ENCODE measurements around the gene SAT2.

SAT2 gene

DNA sequence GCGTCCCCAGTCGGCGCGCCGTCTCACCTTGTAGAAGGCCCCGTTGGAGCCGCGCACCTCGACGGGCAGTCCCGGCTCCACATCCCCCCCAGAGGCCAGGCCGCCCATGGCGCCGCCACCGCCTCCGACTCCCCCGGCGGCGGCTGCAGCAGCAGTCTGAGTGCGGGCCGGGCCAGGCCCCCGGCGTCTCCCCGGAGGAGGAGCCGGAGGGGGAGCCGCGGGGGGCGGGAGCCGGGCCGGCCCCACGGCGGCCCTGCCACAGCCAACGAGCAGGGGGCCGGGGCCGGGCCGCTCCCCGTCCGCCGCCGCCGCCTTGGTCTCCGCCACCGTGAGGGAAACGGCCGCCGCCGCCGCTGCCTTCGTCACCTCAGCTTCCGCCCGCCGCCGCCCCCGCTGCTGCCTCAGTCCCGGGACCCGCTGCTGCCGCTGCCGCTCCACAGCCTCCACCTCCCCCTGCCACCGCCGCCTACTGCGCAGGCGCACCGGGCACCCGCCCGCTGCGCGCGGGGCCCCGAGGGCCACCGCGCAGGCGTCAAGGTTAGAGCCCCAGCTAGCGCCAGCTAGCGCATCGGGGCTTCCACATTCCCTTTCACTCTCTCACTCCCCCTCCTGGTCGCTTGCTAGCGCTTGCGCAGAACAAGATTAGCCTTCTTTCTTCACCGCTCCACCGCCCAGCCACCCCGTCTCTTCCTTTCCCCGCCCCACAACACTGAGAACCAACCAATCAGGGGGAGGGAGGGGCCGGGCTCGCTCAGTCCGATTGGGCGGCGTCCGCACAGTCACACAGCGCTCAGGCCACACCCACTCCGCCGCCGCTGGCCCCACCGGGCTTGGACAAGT lies 13.0 kb downstream of the SAT2 start, which contains the start of gene FXR2:
TSS of gene FXR2 (minus strand) at position 473 of the 840 bp plus-strand sequence. CDS start at position 108, 365 bp downstream.
- no peak within 1 kb of the TSS for H2AK5ac ChIP-seq (ENCODE audit: low read length, severe bottlenecking)
- peak within 1 kb of the TSS; percentile 81 for H3K27ac ChIP-seq (ENCODE audit: low read length, poor library complexity, severe bottlenecking)
- peak within 1 kb of the TSS; percentile 80 to 98 for H3K23ac ChIP-seq (ENCODE audit: low read length in 2 of 2)
- H3K14ac ChIP-seq (ENCODE audit: low read length in 2 of 2): peak within 1 kb of the TSS in 1 of 2 experiments; percentile 91
- H3K36me3 ChIP-seq (ENCODE audit: control insufficient read depth in 1 of 2, insufficient read depth in 2 of 2, low read depth in 1 of 2, low read length in 2 of 2): peaks cover 0 to 21% of the 10 kb centered on the region in 2 experiments
- peaks cover 3% of the 10 kb centered on the region for H3K4me1 ChIP-seq (ENCODE audit: control insufficient read depth, insufficient read depth, low read depth, low read length)
- H3K9me3 ChIP-seq (ENCODE audit: control insufficient read depth, low read length): no peaks in the 10 kb centered on the region
- under 1% methylated on average over 72 of the region's 93 CpGs for WGBS
- H3K27me3 ChIP-seq (ENCODE audit: control insufficient read depth in 1 of 2, insufficient read depth in 1 of 2, low read length in 2 of 2): no peaks in the 10 kb centered on the region
- H2BK5ac ChIP-seq (ENCODE audit: low read depth, low read length, poor library complexity, severe bottlenecking): peak within 1 kb of the TSS; percentile 66
- H3K18ac ChIP-seq (ENCODE audit: low read depth in 1 of 2, low read length in 2 of 2): peak within 1 kb of the TSS; percentile 96 to 100
- peak within 1 kb of the TSS; percentile 95 to 96 for H3K4me3 ChIP-seq (ENCODE audit: insufficient read depth in 1 of 2, low read depth in 1 of 2, low read length in 2 of 2)
- H3K79me1 ChIP-seq (replicated peaks; ENCODE audit: low read length, poor library complexity, severe bottlenecking): no peaks in the 10 kb centered on the region
- DNase-seq: peak; percentile 100
- H3K4me2 ChIP-seq (ENCODE audit: low read length, poor library complexity, severe bottlenecking): peak within 1 kb of the TSS; percentile 70
- H2BK15ac ChIP-seq (ENCODE audit: low read depth, poor library complexity, severe bottlenecking): peak within 1 kb of the TSS; percentile 89
- peak within 1 kb of the TSS; percentile 77 for H2AFZ ChIP-seq (ENCODE audit: low read depth, low read length)
- peak within 1 kb of the TSS; percentile 95 for H3K9ac ChIP-seq (ENCODE audit: low read length)
- peak within 1 kb of the TSS; percentile 83 for H2BK120ac ChIP-seq (ENCODE audit: low read depth, low read length)
- H3K4ac ChIP-seq (ENCODE audit: low read depth in 1 of 2, low read length in 2 of 2): peak within 1 kb of the TSS in 1 of 2 experiments; percentile 97
- H2BK12ac ChIP-seq (ENCODE audit: low read length in 2 of 2): peak within 1 kb of the TSS in 1 of 2 experiments; percentile 84
- H4K91ac ChIP-seq (ENCODE audit: low read length): peak within 1 kb of the TSS; percentile 97
- peak within 1 kb of the TSS; percentile 94 for H4K8ac ChIP-seq (ENCODE audit: low read length)

DNA sequence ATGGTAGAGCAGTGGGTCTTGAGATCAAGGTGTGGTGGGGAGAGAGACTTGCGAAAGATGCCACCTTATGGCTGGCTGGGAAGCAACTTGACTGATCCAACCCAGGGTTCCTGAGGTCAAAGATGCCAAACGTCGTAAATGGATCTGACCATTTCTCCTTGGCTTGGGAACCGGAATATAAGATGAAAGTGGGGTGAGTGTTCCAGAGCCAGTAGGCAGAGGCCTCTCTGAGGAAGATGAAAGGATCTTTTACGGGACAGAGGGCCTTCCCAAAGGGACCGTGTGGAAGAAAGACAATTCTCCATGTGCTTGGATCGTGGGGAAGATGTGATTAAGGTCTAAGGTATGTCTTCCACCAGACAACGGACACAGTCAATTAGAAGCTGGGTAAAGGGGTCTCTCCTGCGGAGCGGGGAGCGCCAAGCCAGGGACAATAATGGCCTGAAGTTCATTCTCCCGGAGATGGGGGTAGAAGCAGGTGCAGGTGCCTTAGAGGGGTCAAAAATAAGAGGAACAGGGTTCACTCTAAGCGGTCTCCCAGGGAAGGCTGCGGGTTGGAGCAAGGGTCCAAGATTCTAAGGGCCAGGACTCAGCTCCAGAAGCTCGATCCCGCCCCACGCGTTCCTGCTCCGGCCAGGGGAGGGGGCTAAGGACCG lies 13.7 kb downstream of the SAT2 start:
- Histone ChIP-seq H4K8ac (ENCODE audit: low read length) (peak overlapping the region; percentile 57), H3K14ac (ENCODE audit: low read length in 2 of 2) (peak overlapping the region in 1 of 2 experiments; percentile 91), H3K4me2 (ENCODE audit: low read length, poor library complexity, severe bottlenecking) (peak overlapping the region; percentile 70), H3K18ac (ENCODE audit: low read depth in 1 of 2, low read length in 2 of 2) (peak overlapping the region; percentile 66 to 78), H3K4me1 (ENCODE audit: control insufficient read depth, insufficient read depth, low read depth, low read length) (peaks cover 3% of the 10 kb centered on the region), H2AK5ac (ENCODE audit: low read length, severe bottlenecking) (no peak overlapping the region), H3K9me3 (ENCODE audit: control insufficient read depth, low read length) (no peaks in the 10 kb centered on the region), H2BK120ac (ENCODE audit: low read depth, low read length) (peak overlapping the region; percentile 83), H2BK5ac (ENCODE audit: low read depth, low read length, poor library complexity, severe bottlenecking) (peak overlapping the region; percentile 66), H3K27me3 (ENCODE audit: control insufficient read depth in 1 of 2, insufficient read depth in 1 of 2, low read length in 2 of 2) (no peaks in the 10 kb centered on the region), H4K91ac (ENCODE audit: low read length) (peak overlapping the region; percentile 56), H2BK12ac (ENCODE audit: low read length in 2 of 2) (no peak overlapping the region), H2BK15ac (ENCODE audit: low read depth, poor library complexity, severe bottlenecking) (no peak overlapping the region), H3K4ac (ENCODE audit: low read depth in 1 of 2, low read length in 2 of 2) (peak overlapping the region in 1 of 2 experiments; percentile 97), H3K27ac (ENCODE audit: low read length, poor library complexity, severe bottlenecking) (peak overlapping the region; percentile 79), H2AFZ (ENCODE audit: low read depth, low read length) (peak overlapping the region; percentile 77), H3K23ac (ENCODE audit: low read length in 2 of 2) (peak overlapping the region; percentile 34 to 80), H3K79me1 (replicated peaks; ENCODE audit: low read length, poor library complexity, severe bottlenecking) (peaks cover 2% of the 10 kb centered on the region), H3K9ac (ENCODE audit: low read length) (peak overlapping the region; percentile 95), H3K4me3 (ENCODE audit: insufficient read depth in 1 of 2, low read depth in 1 of 2, low read length in 2 of 2) (peak overlapping the region; percentile 95 to 96), H3K36me3 (ENCODE audit: control insufficient read depth in 1 of 2, insufficient read depth in 2 of 2, low read depth in 1 of 2, low read length in 2 of 2) (peaks cover 0 to 24% of the 10 kb centered on the region in 2 experiments)
- WGBS: 11% methylated on average over 20 of the region's 20 CpGs
- DNase-seq: peak; percentile 63

DNA sequence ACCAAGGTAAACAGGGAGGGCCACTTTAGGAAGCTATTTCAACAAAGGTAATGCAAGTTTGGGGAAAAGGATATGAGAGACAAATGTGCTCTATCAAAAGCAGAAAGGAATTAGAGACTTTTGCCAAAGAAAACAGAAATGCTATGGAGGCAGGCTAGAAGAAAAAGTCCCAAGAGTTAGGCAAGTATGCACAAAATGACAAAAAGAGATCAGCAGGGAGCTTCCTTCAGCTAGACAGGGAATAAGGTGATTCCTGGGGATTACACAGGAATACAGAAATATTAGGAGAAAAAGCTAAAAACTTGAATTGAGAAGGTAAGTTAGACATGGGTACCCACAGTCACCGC lies 15.4 kb downstream of the SAT2 start:
- H3K9me3 ChIP-seq (ENCODE audit: control insufficient read depth, low read length): no peaks in the 10 kb centered on the region
- no peak overlapping the region for H2BK15ac ChIP-seq (ENCODE audit: low read depth, poor library complexity, severe bottlenecking)
- peaks cover 4% of the 10 kb centered on the region for H3K4me1 ChIP-seq (ENCODE audit: control insufficient read depth, insufficient read depth, low read depth, low read length)
- WGBS: 93% methylated on average over 1 of the region's 1 CpG
- peak overlapping the region in 1 of 2 experiments; percentile 28 for H3K4me3 ChIP-seq (ENCODE audit: insufficient read depth in 1 of 2, low read depth in 1 of 2, low read length in 2 of 2)
- DNase-seq: no peak
- H3K4me2 ChIP-seq (ENCODE audit: low read length, poor library complexity, severe bottlenecking): peak overlapping the region; percentile 58
- no peaks in the 10 kb centered on the region for H3K27me3 ChIP-seq (ENCODE audit: control insufficient read depth in 1 of 2, insufficient read depth in 1 of 2, low read length in 2 of 2)
- H3K18ac ChIP-seq (ENCODE audit: low read depth in 1 of 2, low read length in 2 of 2): no peak overlapping the region
- H3K36me3 ChIP-seq (ENCODE audit: control insufficient read depth in 1 of 2, insufficient read depth in 2 of 2, low read depth in 1 of 2, low read length in 2 of 2): peaks cover 3 to 29% of the 10 kb centered on the region in 2 experiments
- no peak overlapping the region for H3K23ac ChIP-seq (ENCODE audit: low read length in 2 of 2)
- H3K9ac ChIP-seq (ENCODE audit: low read length): peak overlapping the region; percentile 37
- no peak overlapping the region for H2BK120ac ChIP-seq (ENCODE audit: low read depth, low read length)
- H3K4ac ChIP-seq (ENCODE audit: low read depth in 1 of 2, low read length in 2 of 2): no peak overlapping the region
- no peak overlapping the region for H4K91ac ChIP-seq (ENCODE audit: low read length)
- H4K8ac ChIP-seq (ENCODE audit: low read length): no peak overlapping the region
- H2BK12ac ChIP-seq (ENCODE audit: low read length in 2 of 2): no peak overlapping the region
- no peak overlapping the region for H2AFZ ChIP-seq (ENCODE audit: low read depth, low read length)
- no peak overlapping the region for H3K27ac ChIP-seq (ENCODE audit: low read length, poor library complexity, severe bottlenecking)
- no peak overlapping the region for H2AK5ac ChIP-seq (ENCODE audit: low read length, severe bottlenecking)
- no peak overlapping the region for H2BK5ac ChIP-seq (ENCODE audit: low read depth, low read length, poor library complexity, severe bottlenecking)
- H3K79me1 ChIP-seq (replicated peaks; ENCODE audit: low read length, poor library complexity, severe bottlenecking): peaks cover 2% of the 10 kb centered on the region
- no peak overlapping the region for H3K14ac ChIP-seq (ENCODE audit: low read length in 2 of 2)

Data from mesenchymal stem cell (in vitro differentiated cells and primary cell).